NOMO-1 (cell line): ENCODE measurements around the gene ARHGAP44.
"Not testable (repeated sequence)": the region's sequence is repeated elsewhere in the genome, so short reads cannot be mapped to it uniquely, and the experiment has no call there.

Experiments
- DNase-seq, 2 experiments: peaks; one replicate each; lab custom pipeline; 2025; ENCODE audit not compliant: unreplicated experiment in 2 of 2; lab: John Stamatoyannopoulos, UW

The ARHGAP44 gene

DNA sequence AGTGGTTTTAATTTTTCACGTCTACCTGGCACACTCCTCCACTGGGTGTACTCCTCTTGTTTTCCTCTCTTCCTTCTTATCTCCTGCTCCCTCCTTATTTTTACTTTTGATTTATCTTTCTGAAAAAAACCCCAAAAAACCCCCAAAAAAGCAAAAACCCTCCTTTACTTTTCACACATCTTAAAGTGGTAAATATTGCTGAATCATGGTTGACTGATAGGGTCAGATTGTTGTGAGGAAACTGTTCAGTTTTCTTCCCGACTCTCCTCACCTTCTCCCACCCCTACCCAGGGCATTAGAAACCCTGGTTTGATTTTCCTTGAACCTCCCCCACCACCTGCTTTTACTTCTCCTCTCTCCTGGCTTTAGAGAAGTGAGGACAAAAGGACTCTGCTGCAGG is 25.4 kb downstream of the ARHGAP44 start:
- no peak for DNase-seq

DNA sequence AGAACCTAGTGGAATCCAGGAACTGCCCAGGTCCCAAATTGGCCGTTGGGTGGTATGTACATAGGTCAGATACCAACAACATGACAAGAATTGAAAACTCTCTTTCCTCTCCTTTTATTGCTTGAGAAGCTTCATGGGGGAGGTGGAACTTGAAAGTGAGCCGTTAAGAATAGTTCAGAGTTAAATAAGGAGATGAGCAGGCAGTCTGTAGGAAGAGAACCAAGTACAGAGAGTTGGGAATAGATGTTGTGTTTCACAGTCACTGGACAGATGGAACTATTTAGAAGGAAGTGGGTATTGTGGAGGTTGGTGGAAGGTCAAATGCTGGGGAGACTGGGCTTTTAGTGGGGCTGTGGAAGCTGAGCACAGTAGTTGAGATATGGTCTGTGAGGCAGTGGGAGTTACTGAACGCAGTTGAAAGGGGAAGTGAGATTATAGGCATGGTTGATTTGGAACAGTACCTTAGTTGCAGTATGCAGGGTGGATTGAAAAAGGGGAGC is 26.4 kb downstream of the ARHGAP44 start:
- peak; percentile 58 to 85 for DNase-seq

DNA sequence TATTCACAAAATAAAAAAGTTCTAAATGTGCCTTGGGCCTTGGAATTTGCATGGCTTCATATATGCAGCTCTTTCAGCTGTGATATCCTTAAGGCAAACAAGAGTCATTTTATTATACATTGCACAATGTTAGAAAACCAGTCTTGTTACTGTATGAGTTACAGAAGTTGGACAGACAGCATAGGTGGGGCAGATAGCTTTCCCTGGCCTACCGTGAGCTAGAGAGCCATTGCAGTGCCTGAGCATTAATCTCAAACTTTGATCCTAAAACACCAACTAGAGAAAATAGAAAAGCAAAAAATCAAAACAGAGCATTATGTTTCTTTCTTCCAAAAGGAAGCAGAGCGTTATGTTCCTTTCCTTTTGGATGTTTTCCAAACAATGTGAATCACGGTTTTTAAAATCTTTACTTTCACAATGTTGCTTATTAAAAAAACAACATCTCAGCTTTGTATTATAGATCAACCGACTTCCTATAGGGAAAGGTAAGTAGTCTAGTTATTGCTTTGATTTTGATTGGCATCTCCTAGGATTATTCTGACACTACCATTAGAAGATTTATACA is 32.2 kb downstream of the ARHGAP44 start:
- no peak for DNase-seq

DNA sequence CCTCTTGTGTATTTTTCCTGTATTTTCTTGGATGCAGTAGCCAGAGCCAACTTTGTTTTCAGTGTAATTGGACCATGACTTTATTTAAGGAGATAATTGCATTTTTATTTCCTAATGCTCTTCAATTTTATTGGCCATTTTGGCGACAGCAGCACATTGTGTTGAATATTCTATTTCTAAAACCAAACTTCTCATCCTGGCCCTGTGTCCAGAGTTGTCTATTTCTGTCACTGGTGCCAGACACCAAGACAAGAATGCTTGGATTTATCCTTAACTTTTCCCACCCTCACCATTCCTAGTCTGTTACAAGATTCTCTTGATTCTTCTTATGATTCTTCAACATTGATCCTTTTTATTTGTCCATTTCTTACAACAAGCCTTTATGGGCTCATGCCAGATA is 37.1 kb downstream of the ARHGAP44 start:
- no peak for DNase-seq

DNA sequence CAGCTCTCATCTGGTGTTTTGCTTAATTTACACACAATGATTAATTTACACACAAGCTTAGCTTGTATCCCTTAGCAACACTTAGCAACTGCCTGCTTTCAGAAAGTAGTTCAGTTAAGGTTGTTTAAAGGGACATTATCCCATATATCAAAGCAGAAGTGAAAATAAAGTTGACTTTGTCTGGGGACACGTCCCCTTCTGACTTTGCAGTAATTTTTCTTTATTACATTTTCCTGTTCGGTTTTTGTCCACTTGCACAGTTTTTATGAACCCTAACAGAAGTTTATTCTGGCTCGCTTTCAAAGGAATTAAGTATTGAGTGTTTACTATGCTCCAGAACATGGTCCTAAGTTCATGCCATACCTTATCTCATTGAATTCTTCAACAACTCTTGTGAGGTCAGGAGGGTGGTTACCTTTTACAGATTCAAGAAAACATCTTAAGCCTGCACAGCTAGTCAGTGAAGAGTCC is 41.5 kb downstream of the ARHGAP44 start:
- DNase-seq: peak; percentile 52 to 92

DNA sequence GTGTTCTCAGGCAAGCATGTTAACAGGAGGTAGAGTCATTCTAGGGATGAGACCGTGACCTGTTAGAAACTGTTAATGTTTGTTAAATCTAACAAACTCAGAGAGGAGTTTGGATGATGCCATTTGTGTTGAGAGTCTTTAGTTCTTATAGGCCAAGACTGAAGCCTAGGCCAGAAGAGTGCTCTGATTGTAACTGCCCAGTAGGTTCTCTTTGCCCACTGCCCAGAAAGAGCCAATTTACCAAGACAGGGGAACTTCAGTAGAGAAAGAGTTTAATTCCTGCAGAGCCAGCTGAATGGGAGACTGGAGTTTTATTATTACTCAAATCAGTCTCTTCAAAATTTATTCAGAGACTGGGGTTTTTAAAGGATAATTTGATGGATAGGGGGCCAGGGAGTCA is 42.5 kb downstream of the ARHGAP44 start:
- no peak for DNase-seq

DNA sequence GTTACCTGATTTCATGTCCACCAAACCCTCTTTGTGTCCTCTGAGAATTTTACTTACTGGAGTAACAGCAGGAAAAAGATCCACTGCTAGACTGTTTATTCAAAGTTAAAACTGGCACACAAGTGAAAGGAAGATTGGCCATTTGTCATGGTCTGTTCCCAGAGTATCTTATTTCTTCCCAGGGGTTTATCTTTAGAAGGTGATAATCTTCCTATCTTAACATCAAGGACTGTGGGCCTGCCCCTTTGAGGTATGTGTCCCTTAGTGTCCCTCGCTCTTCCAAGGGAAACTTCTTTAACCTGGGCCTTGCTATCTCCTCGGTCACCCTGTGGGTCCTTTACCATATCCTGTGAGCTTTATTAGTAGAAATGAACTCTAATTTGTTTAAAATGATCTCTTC is 49.7 kb downstream of the ARHGAP44 start:
- no peak for DNase-seq

DNA sequence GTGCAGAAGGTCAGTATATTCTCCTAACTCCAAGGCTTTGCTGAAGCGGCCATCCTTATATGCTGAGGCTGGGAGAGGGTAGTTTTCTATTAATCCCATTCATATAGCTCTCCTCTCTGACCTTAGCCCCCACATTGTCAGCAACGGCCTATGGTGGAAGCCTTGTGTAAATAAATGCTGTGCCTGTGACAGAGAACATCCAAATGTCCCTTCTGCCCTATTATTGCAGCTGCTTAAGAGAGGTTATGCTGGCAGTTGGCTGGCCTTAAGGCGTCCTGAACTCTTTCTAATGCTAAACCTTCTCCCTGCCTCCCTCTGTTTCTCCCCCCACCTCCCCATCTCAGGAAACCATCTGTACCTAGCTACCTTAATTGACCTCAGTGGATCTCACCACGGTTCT is 53.6 kb downstream of the ARHGAP44 start:
- DNase-seq: no peak

DNA sequence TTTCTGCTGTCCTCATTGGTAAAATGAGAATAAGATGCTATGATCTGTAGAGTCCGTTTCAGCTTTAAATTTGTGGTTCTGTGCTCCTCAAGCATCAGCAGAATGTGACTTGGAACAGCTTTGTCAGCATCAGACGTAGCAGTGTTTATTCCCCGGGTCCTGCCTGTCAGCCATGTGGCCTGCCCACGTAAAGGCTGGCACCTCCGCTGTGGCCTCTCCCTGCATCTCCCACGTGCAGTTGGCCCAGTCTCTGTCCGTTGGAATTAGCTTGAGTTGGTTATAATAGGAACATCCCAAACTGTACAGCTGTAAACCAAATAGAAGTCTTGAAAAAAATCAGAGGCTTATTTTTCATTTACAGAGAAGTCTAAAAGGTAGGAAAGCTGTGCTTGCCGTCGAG is 61.7 kb downstream of the ARHGAP44 start:
- DNase-seq: no peak

DNA sequence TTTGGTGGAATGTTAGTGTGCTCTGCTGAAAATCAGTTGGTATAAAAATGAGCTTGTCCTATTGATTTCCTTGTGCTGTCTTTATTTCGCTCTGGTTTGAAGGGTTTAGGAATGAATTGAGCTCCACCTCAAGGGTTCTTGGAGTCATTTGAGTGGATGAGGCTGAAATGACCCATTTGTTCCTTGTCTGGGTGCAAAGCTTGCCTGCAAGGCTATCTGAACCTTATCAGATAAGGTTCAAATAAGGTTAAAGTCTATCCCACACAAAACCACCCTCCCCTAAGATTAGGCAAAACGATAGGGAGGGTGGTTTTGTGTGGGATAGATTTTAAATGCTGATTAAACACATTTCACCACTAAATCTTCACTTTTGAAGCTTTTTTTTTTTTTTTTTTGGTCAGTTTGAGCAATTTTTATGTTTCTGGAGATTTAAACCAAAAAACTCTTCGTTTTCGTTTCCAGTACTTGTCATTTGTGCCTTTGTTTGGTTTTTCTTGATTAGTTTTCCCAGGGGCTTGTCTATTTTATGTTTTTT is 62.7 kb downstream of the ARHGAP44 start:
- no peak for DNase-seq

DNA sequence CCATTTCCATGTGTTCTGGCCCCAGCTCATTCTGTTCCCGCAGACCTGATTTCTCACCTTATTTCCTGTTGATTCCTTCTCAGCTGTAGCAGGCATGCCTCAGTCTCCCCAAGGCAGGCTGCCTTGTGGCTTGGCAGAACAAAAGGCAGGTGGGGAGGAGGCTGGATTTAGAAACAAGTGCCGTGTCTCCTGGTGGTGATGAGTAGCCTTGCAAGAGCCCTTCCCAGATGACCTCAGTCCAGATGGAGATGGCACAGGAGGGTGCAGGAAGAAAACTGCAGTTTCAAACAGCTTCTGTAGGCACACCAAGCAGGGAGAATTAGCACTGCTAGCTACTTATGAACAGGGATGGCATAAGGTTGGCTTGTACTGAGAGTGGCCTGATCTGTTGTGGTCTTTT is 64.6 kb downstream of the ARHGAP44 start:
- no peak for DNase-seq

DNA sequence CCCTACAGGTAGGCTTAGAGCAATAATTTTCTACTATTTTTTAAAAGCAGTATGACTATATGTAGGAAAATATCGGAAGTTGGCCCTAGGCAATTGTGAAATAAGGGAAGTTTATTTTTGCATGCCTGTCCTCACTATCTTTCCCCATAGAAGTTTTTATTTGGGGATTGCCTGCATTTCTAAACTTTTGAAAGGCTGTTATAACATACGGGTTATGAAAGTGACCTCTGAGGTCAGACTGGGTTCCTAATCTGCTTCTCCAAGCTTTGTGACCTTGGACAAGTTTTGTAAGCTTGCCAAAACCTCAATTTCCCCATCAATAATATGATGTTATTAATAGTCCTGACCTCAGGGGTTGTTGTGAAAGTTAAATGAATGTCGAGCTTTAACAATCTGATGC is 67.1 kb downstream of the ARHGAP44 start:
- DNase-seq: peak; percentile 84 to 94

DNA sequence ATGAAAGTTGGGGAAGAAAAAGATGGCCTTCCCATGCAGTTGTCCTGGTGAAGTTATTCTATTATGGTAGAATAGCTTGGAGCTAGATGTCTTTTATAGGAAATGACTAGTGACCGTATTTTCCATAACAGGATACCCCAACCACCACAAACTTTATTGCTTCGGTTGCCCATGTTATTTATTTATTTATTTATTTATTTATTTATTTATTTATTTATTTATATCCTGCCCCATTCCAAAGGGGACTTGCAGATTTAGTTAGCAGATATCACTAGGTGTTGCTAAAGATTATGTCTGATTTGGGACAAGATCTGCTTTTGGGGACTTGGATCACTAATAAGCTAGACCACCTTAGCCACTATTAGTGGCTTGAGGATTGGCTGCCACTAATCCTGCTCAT is 68.3 kb downstream of the ARHGAP44 start:
- no peak for DNase-seq

DNA sequence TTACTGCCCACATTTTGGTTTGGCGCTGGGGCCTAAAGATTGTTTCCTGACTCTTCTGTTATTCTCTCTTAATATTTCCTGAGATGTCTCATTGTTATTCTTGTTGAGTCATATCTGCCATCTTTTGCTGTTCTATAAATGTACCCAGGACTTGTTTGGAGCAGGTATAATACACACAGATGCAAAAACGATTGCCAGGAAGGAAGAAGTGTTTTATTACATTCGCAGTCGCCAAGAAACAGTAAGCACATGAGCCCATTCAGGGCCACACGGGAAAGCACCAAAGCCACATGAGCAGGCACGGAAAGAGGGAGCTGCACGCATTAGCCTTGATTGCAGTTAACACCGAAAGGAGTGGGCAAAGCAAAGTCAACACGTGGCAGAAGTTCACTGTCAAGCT is 70.2 kb downstream of the ARHGAP44 start:
- DNase-seq: no peak

DNA sequence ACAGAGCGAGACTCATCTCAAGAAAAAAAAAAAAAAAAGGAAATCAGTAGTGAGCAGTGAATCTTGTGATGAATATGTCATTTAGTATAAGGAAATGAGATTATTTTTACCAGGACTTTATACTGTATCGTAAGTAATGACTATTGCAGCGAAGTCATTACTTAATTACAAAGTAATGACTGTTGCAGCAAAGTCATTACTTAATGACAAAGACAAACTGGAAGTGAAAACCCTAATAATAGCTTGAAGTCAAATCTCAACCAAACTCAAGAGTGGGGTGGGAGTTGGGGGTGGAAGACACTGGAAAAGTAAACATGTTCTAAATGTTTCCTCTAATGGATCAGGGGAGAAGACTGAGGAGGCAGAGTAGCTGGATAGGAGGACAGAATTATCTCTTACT is 76.5 kb downstream of the ARHGAP44 start:
- peak in 1 of 2 experiments; percentile 15 for DNase-seq

DNA sequence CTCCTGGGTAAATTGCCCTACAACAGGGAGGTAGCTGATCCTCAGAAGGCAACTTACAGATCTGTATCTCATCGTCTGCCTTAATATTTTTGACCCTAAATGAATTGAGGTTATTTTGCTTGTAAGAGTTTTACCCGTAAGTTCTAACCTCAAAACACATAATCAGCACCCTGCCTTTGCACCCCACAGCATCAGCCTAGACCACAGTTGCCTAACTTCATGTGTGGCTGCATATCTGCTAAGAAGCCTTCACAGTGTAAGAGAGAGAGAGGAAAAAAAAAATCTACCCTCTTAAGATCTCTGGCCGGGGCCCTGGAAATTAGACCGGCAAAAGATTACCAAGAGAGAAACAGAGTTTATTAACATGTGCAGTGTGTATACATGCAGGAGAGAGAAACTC is 76.9 kb downstream of the ARHGAP44 start:
- DNase-seq: no peak

DNA sequence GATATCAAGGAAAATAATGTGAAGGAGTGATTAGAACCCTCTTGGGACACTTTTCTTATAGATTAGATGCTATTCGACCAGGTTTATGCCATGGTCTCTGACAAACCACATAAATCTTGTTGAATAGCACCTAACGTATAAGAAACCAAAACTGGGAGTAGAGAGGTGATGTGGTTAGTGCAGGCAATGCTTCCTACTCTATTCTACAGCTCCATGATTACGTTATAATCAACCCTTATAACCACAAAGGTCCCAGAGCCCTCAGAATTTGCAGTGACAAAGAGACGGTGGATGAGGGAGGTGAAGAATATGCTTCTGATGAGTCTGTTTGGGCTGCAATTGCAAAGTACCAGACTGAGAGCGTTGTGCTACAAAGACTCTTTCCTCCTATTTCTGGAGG is 78.4 kb downstream of the ARHGAP44 start:
- no peak for DNase-seq

DNA sequence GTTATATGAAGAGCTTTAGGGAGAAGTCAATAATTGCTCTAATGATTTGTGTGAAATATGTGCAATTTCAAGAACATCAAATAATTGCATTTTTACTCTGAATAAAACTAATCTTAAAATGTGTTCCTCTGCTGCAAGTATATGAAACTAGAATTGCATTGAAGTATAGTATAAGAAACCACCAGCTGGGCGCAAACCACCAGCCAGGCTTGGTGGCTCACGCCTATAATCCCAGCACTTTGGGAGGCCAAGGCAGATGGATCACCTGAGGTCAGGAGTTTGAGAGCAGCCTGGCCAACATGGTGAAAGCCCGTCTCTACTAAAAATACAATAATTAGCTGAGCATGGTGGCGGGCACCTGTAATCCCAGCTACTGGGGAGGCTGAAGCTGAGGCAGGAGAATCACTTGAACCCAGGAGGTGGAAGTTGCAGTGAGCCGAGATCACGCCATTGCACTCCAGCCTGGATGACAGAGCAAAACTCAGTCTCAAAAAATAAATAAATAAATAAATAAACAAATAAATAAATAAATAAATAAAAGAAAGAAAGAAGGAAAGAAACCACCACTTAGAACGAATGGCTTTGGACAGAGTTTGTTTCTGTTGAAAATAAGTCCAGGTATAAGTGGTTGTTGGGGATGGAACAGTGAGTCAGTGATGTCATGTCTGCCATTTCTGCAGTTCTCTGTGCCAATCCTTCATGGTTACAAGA is 84.3 kb downstream of the ARHGAP44 start:
- DNase-seq: not testable (repeated sequence)

DNA sequence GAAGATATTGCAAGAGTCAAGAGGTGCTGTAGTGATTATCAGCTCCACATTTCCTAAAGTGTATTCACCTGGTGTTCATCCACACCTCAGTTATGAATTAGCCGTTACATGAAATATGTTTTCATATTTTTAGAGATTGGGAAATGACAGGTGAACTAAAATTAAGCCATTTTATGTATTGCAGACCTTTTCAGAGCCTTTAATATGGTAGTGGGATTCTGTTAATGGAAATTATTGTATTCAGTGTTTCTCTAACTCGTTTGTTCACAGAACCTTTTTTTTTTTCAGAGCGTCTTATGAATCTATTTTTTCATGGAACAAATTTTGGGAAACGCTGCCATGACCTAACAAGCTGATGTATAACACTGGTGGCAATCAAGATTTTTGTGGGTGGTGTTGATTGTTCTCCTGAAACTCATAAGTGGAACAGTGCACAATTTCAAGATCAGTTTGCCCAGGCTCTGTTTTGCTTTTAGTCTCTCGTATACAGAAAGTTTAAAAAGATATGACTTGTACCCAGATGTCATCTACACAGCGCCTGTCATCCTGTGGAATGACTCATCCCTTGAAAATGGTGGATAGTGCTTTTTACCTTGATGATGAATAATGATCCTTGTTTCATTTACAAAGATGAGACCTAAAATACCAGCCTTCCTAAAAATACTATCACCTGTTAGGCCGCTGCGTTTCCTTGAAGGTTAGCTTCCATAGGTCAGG is 88.8 kb downstream of the ARHGAP44 start:
- DNase-seq: no peak

DNA sequence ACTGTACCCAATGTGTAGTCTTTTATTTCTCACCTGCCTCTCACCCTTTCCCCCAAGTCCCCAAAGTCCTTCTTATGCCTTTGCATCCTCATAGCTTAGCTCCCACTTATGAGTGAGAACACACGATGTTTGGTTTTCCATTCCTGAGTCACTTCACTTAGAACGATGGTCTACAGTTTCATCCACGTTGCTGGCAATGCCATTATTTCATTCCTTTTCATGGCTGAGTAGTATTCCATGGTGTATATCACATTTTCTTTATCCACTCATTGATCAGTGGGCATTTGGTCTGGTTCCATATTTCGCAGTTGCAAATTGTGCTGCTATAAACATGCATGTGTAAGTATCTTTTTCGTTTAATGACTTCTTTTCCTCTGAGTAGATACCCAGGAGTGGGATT is 89.8 kb downstream of the ARHGAP44 start:
- not testable (repeated sequence) for DNase-seq

DNA sequence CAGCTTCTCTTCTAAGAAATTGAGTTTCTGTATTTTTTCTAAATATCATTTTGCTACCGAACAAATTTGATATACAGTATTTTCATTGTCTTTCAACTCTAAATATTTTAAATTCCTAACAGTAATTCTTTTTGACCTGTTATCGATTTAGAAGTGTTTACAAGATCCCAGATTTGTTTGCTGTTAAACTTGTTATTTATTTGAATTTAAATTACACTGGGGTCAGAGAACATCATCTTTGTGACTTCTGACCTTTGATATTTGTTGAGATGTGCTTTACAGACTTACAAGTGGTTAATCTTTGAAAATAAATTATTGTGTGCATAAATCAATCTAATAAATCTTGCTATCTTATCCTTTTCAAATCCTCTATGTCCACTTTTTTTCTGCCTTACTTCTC is 94.2 kb downstream of the ARHGAP44 start:
- DNase-seq: no peak

DNA sequence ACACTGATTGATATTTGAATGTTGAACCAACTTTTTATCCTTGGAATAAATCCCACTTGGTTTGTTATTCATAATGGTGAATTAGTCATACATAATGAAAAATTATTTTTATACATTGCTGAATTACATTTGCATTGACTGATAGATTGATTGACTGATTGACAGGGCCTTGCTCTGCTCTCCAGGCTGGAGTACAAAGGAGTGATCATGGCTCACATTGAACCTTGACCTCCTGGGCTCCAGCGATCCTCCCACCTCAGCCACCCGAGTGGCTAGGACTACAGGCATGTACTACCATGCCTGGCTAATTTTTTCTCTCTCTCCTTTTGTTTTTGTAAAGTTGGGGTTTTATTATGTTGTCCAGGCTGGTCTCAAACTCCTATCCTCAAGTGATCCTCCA is 97.8 kb downstream of the ARHGAP44 start:
- no peak for DNase-seq
